Measurements from ENCODE around the gene SENP6.
"Not testable (repeated sequence)": the region's sequence is repeated elsewhere in the genome, so short reads cannot be mapped to it uniquely, and the experiment has no call there.

Gene SENP6, protein sequence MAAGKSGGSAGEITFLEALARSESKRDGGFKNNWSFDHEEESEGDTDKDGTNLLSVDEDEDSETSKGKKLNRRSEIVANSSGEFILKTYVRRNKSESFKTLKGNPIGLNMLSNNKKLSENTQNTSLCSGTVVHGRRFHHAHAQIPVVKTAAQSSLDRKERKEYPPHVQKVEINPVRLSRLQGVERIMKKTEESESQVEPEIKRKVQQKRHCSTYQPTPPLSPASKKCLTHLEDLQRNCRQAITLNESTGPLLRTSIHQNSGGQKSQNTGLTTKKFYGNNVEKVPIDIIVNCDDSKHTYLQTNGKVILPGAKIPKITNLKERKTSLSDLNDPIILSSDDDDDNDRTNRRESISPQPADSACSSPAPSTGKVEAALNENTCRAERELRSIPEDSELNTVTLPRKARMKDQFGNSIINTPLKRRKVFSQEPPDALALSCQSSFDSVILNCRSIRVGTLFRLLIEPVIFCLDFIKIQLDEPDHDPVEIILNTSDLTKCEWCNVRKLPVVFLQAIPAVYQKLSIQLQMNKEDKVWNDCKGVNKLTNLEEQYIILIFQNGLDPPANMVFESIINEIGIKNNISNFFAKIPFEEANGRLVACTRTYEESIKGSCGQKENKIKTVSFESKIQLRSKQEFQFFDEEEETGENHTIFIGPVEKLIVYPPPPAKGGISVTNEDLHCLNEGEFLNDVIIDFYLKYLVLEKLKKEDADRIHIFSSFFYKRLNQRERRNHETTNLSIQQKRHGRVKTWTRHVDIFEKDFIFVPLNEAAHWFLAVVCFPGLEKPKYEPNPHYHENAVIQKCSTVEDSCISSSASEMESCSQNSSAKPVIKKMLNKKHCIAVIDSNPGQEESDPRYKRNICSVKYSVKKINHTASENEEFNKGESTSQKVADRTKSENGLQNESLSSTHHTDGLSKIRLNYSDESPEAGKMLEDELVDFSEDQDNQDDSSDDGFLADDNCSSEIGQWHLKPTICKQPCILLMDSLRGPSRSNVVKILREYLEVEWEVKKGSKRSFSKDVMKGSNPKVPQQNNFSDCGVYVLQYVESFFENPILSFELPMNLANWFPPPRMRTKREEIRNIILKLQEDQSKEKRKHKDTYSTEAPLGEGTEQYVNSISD

GRCh38 chr6:75601304-75602245, at the start of gene SENP6:
Gene SENP6 (plus strand): TSS chr6:75601880. CDS start chr6:75602525, 645 bp downstream.
- DNase-seq: peak; percentile 66

- no peak for DNase-seq
Measured at GRCh38 chr6:75556240-75556639, 45.4 kb upstream of the SENP6 start.

DNA sequence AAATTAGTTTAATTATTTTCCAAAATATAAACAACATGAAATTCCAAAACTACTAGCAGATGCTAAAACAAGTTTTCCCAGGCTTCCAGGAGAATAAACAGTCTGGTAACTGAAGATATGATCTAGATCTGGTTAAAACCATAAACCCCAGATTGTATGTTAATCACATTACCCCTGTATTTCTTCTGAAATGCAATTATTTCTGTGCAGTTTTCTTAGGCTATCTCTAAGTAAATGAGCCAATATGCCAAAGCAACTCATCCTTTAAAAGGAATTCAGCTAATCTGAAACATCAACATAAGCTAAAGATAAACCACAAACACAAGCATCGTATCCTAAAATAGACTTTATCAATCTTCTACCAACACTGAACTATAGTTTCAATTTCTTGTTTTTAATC, 44.6 kb upstream of the SENP6 start:
- no peak for DNase-seq

DNA sequence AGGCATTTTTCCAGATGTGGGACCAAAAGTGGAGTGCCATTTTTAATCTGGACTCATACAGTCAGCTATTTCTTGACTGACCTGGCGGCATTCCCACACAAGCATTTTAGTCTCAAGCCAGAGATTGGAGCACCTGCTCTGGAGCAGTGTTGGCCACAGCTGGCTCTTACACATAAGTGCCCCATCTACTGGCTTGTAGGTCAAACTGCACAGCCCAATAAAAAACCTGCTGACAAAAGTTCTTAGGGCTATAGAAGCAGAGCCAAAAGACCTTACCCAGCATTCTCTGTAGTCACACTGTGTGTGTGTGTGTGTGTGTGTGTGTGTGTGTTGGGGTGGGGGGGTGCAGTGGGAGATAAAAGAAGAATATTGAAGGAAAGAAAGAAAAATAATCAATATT, 38.6 kb upstream of the SENP6 start:
- peak; percentile 39 for DNase-seq

GRCh38 chr6:75566137-75566767, 35.4 kb upstream of the SENP6 start:
- DNase-seq: no peak

DNA sequence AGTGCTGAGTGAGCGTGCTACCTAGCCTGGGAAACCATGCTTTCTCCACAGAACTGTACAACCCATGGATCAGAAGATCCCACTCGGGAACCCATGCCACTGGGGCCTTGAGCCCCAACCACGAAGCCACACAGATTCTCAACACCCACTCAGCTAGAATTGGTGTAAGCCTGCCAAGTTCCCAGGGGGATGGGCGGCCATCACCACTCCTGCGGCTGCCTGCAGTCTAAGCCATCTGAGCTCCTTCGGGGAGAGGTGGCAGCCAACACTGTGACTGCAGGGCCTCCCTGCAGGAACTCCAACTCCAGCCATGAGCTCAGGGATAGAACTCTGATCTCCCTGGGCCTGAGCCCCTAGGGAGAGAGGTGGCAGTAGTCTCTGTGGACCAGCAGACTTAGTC, 33.6 kb upstream of the SENP6 start:
- DNase-seq: no peak

GRCh38 chr6:75568965-75569364, 32.7 kb upstream of the SENP6 start:
- DNase-seq: no peak

- DNase-seq: not testable (repeated sequence)
Measured at GRCh38 chr6:75570671-75571070, 31.0 kb upstream of the SENP6 start.

DNA sequence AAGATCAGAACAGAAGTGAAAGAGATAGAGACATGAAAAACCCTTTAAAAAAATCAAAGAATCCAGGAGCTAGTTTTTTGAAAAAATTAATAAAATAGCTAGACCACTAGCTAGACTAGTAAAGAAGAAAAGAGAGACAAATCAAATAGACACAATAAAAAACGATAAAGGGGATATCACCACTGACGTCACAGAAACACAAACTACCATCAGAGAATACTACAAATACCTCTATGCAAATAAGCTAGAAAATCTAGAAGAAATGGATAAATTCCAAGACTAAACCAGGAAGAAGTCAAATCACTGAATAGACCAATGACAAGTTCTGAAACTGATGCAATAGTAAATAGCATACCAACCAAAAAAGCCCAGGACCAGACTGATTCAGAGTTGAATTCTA, 29.6 kb upstream of the SENP6 start:
- DNase-seq: no peak

DNA sequence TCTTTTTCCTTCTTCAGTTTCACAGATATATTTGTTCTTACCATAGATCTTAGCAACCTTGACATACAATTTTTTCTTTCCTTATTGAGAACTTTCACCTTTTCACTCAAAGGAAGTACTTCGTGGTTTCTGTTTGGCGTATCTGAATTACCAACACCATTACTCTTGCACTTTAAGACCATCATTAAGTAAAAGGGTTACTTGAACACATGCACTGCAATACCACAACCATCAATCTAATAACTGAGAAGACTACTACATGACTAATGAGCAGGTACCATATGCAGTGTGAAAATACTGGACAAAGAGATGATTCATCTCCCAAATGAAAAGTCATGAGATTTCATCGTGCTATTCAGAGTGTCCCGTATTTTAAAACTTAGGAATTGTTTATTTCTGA, 21.7 kb upstream of the SENP6 start:
- no peak for DNase-seq

DNA sequence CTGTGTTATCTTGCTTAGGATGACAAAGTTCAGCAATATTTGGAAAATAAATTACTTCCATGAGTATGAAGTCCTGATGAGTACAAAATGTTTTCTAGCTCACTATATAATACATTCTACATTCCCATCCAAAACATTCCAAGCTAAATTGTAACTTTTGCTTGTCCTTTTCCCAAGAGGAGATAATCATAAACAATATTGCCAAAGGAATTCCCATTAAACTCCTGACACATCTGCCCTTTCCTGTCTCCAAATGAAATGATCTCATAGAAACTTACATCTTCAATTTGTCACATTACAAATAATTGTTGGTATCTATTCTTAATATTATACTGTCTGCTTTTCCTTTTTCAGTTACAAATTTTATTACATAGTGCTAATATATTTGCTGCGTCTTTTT, 20.4 kb upstream of the SENP6 start:
- DNase-seq: no peak

GRCh38 chr6:75584552-75584951, 17.1 kb upstream of the SENP6 start:
- DNase-seq: not testable (repeated sequence)

GRCh38 chr6:75588948-75589347, 12.7 kb upstream of the SENP6 start:
- DNase-seq: no peak

- no peak for DNase-seq
Measured at GRCh38 chr6:75590370-75590769, 11.3 kb upstream of the SENP6 start.

GRCh38 chr6:75596380-75596779, 5.3 kb upstream of the SENP6 start:
- not testable (repeated sequence) for DNase-seq

DNA sequence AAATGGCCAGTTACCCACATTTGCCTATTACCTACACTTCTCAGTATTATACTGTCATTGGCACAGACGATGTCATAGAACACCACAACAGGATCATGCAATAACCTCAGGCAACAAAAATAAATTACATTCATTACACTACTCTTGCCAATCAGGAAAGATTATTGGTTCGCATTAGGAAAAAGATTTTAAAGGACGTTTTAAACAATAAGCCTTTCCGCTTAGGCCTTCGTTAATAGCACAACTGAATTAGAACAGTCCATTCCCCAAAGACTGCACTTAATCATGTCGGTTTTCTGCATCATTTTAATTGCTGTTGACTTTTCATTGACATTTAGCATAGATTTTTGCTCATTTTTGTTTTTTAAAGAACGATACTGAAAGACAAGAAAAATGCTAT, 912 bp upstream of the SENP6 start:
- DNase-seq: no peak

GRCh38 chr6:75602246-75603105, 796 bp downstream of the SENP6 start:
- peak; percentile 42 for DNase-seq

- no peak for DNase-seq
Measured at GRCh38 chr6:75603106-75603420, 1.4 kb downstream of the SENP6 start.

DNA sequence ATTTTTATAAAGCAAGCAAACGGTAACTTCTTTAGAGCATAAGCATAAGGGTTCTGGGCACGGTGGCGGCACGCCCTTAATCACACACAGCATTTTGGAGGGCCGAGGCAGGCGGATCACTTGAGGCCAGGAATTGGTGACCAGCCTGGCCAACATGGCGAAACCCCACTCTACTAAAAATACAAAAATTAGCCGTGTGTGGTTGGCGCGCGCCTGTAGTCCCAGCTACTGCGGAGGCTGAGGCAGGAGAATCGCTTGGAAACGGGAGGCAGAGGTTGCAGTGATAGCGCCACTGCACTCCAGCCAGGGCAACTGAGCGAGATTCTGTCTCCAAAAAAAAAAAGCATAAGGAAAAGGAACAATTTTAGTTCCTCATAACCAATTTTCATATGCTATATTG, 2.6 kb downstream of the SENP6 start:
- DNase-seq: no peak

- no peak for DNase-seq
Measured at GRCh38 chr6:75605635-75606034, 4.0 kb downstream of the SENP6 start.

DNA sequence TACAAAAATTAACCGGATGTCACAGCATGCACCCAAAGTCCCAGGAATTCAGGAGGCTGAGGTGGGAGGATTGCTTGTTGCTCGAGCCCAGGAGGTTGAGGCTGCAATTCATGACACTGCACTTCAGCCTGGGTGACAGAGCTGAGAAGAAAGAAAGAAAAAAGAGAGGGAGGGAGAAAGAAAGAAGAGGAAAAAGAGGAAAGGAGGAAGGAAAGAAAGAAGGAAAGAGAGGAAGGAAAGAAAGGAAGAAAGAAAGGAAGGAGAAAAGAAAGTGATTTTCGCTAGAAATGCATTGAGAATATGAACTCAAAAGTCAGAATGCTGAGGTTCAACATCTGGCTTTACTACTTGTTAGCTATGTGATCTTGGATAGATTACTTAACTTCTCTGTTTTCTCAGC, 6.6 kb downstream of the SENP6 start:
- DNase-seq: no peak

Measured in HCEC 1CT (cell line).